Ectodermal cell (in vitro differentiated cells): ENCODE data around the gene MDK.
A peak's percentile ranks its signal among the peaks of the same experiment; 100 is the strongest.

Experiments
- H3K27ac ChIP-seq: 2 replicates; pipeline ENCODE4 v1.7.0; 2013; ENCODE audit warnings: mild to moderate bottlenecking, low read depth, low read length; ENCODE audit not compliant: insufficient read depth, poor library complexity, severe bottlenecking
- H3K27me3 ChIP-seq: 2 replicates; pipeline ENCODE4 v1.7.0; 2013; ENCODE audit warnings: mild to moderate bottlenecking, low read length; ENCODE audit not compliant: insufficient read depth, control insufficient read depth, poor library complexity, severe bottlenecking
- H3K36me3 ChIP-seq: one replicate; pipeline ENCODE4 v1.7.0; 2013; ENCODE audit warnings: low read length; ENCODE audit not compliant: control insufficient read depth, insufficient read depth
- H3K4me1 ChIP-seq: one replicate; pipeline ENCODE4 v1.7.0; 2013; ENCODE audit warnings: low read length; ENCODE audit not compliant: control insufficient read depth, insufficient read depth
- H3K4me3 ChIP-seq: 2 replicates; pipeline ENCODE4 v1.7.0; 2013; ENCODE audit warnings: low read depth, low read length, control low read depth; ENCODE audit not compliant: insufficient read depth
- H3K9me3 ChIP-seq: 2 replicates; pipeline ENCODE4 v1.7.0; 2013; ENCODE audit warnings: mild to moderate bottlenecking, low read length, moderate library complexity; ENCODE audit not compliant: control insufficient read depth
- WGBS, 2 experiments: methylation state at CpG; one replicate each; pipeline ENCODE4 v1.1.7; 2013; ENCODE audit warnings: missing lambda C conversion rate in 2 of 2; 5-methylcytosine and 5-hydroxymethylcytosine counted together

Gene MDK

GRCh38 chr11:46348566-46349401 is 32.7 kb upstream of the MDK start:
- 76 to 77% methylated on average over 18 of the region's 18 CpGs for WGBS, 2 experiments
- no peak overlapping the region for H3K27ac ChIP-seq
- no peaks in the 10 kb centered on the region for H3K9me3 ChIP-seq
- peak overlapping the region; percentile 82 for H3K4me3 ChIP-seq
- no peaks in the 10 kb centered on the region for H3K36me3 ChIP-seq
- peaks cover 31% of the 10 kb centered on the region for H3K4me1 ChIP-seq
- peaks cover 9% of the 10 kb centered on the region for H3K27me3 ChIP-seq

- H3K27ac ChIP-seq: no peak overlapping the region
These were observed 30.8 kb upstream of the MDK start for GRCh38 chr11:46350695-46351094.

GRCh38 chr11:46351148-46351547 is 30.3 kb upstream of the MDK start:
- 90 to 93% methylated on average over 8 of the region's 8 CpGs for WGBS, 2 experiments
- peaks cover 30% of the 10 kb centered on the region for H3K4me1 ChIP-seq
- no peak overlapping the region for H3K4me3 ChIP-seq
- H3K9me3 ChIP-seq: no peaks in the 10 kb centered on the region
- H3K27ac ChIP-seq: no peak overlapping the region
- peaks cover 9% of the 10 kb centered on the region for H3K27me3 ChIP-seq
- H3K36me3 ChIP-seq: no peaks in the 10 kb centered on the region

More at GRCh38 chr11:46350695-46351094, 30.8 kb upstream of the MDK start:
- 96 to 98% methylated on average over 2 to 3 of the region's 3 CpGs for WGBS, 2 experiments
- H3K9me3 ChIP-seq: no peaks in the 10 kb centered on the region
- H3K4me3 ChIP-seq: no peak overlapping the region
- no peaks in the 10 kb centered on the region for H3K36me3 ChIP-seq
- H3K27me3 ChIP-seq: peaks cover 9% of the 10 kb centered on the region
- peaks cover 30% of the 10 kb centered on the region for H3K4me1 ChIP-seq

GRCh38 chr11:46351606-46352005 is 29.9 kb upstream of the MDK start:
- Histone ChIP-seq H3K27me3 (peaks cover 4% of the 10 kb centered on the region), H3K4me1 (peaks cover 35% of the 10 kb centered on the region), H3K9me3 (no peaks in the 10 kb centered on the region), H3K4me3 (no peak overlapping the region), H3K36me3 (no peaks in the 10 kb centered on the region), H3K27ac (no peak overlapping the region)
- 74 to 75% methylated on average over 5 of the region's 5 CpGs for WGBS, 2 experiments

- peaks cover 40% of the 10 kb centered on the region for H3K4me1 ChIP-seq
These were observed 29.2 kb upstream of the MDK start for GRCh38 chr11:46352063-46352841.

GRCh38 chr11:46353698-46354097 is 27.8 kb upstream of the MDK start:
- Histone ChIP-seq H3K27ac (no peak overlapping the region), H3K27me3 (no peaks in the 10 kb centered on the region), H3K4me3 (no peak overlapping the region), H3K9me3 (no peaks in the 10 kb centered on the region), H3K36me3 (no peaks in the 10 kb centered on the region), H3K4me1 (peaks cover 36% of the 10 kb centered on the region)
- 31 to 37% methylated on average over 9 of the region's 9 CpGs for WGBS, 2 experiments

More at GRCh38 chr11:46352063-46352841, 29.2 kb upstream of the MDK start:
- Histone ChIP-seq H3K9me3 (no peaks in the 10 kb centered on the region), H3K4me3 (no peak overlapping the region), H3K27me3 (no peaks in the 10 kb centered on the region), H3K27ac (no peak overlapping the region), H3K36me3 (no peaks in the 10 kb centered on the region)
- WGBS, 2 experiments: 63% methylated on average over 33 of the region's 33 CpGs

GRCh38 chr11:46356924-46357482 is 24.5 kb upstream of the MDK start:
- Histone ChIP-seq H3K4me3 (no peak overlapping the region), H3K27me3 (no peaks in the 10 kb centered on the region), H3K36me3 (no peaks in the 10 kb centered on the region), H3K9me3 (no peaks in the 10 kb centered on the region), H3K4me1 (peaks cover 36% of the 10 kb centered on the region), H3K27ac (no peak overlapping the region)
- WGBS, 2 experiments: 69 to 71% methylated on average over 7 of the region's 7 CpGs

GRCh38 chr11:46357483-46357936 is 24.0 kb upstream of the MDK start:
- Histone ChIP-seq H3K4me3 (no peak overlapping the region), H3K36me3 (no peaks in the 10 kb centered on the region), H3K4me1 (peaks cover 39% of the 10 kb centered on the region), H3K9me3 (no peaks in the 10 kb centered on the region), H3K27ac (no peak overlapping the region), H3K27me3 (no peaks in the 10 kb centered on the region)
- 81 to 87% methylated on average over 11 of the region's 11 CpGs for WGBS, 2 experiments

- no CpG with 5 or more reads among the region's 1 CpG for WGBS, 2 experiments
- no peak overlapping the region for H3K27ac ChIP-seq
- no peaks in the 10 kb centered on the region for H3K9me3 ChIP-seq
- peaks cover 38% of the 10 kb centered on the region for H3K4me1 ChIP-seq
- H3K4me3 ChIP-seq: no peak overlapping the region
- no peaks in the 10 kb centered on the region for H3K27me3 ChIP-seq
- H3K36me3 ChIP-seq: no peaks in the 10 kb centered on the region
These were observed 21.5 kb upstream of the MDK start for GRCh38 chr11:46359953-46360352.

GRCh38 chr11:46360878-46361277 is 20.6 kb upstream of the MDK start:
- Histone ChIP-seq H3K9me3 (no peaks in the 10 kb centered on the region), H3K36me3 (no peaks in the 10 kb centered on the region), H3K4me1 (peaks cover 38% of the 10 kb centered on the region), H3K27ac (no peak overlapping the region), H3K27me3 (no peaks in the 10 kb centered on the region), H3K4me3 (no peak overlapping the region)
- WGBS, 2 experiments: 91 to 92% methylated on average over 7 of the region's 7 CpGs
